Uterus (tissue), 4 donors: Measurements from ENCODE around the gene IL32. TPM values are rescaled to one million over a fixed set of nuclear protein-coding genes. Genes with fewer than 3 reads are reported as not detected.
"Not testable (repeated sequence)": the region's sequence is repeated elsewhere in the genome, so short reads cannot be mapped to it uniquely, and the experiment has no call there.

ENCODE experiments used
- DNase-seq, 2 donors: peaks; one replicate each; pipeline ENCODE4 v3.0.0-alpha.2; 2019 to 2020
- H3K27ac ChIP-seq, 2 donors: fragments of 200-600 bp; sonication (generic); 1 replicate in 1 of 2; 2 replicates in 1 of 2; pipeline ENCODE4 v1.5.1; 2016 to 2018
- H3K27me3 ChIP-seq, 2 donors: fragments of 200-600 bp; sonication (generic); one replicate each; pipeline ENCODE4 v1.5.1; 2018 to 2019; ENCODE audit warnings: control low read depth in 1 of 2
- H3K36me3 ChIP-seq, 2 donors: fragments of 200-600 bp; sonication (generic); one replicate each; pipeline ENCODE4 v1.5.1; 2019; ENCODE audit warnings: control low read depth in 1 of 2
- H3K4me1 ChIP-seq, 2 donors: fragments of 200-600 bp; sonication (generic); one replicate each; pipeline ENCODE4 v1.5.1; 2018 to 2019; ENCODE audit warnings: control low read depth in 1 of 2
- H3K4me3 ChIP-seq, 2 donors: fragments of 200-600 bp; sonication (generic); 1 replicate in 1 of 2; 2 replicates in 1 of 2; pipeline ENCODE4 v1.5.1; 2018 to 2019; ENCODE audit warnings: mild to moderate bottlenecking in 1 of 2
- H3K9me3 ChIP-seq, 2 donors: fragments of 200-600 bp; sonication (generic); one replicate each; pipeline ENCODE4 v1.5.1; 2019; ENCODE audit warnings: control low read depth in 1 of 2
- POLR2A ChIP-seq, 2 donors: fragments of 450-650 bp; IDR thresholded peaks; one replicate each; pipeline ENCODE4 v1.6.1; 2016; ENCODE audit warnings: antibody characterized with exemption in 2 of 2, mild to moderate bottlenecking in 1 of 2, moderate library complexity in 1 of 2
- intact Hi-C: fragments of 100-400 bp; cut with DNase I; formaldehyde crosslinking; loops from one replicate; pipeline ENCODE4 v1.15.1; 2023; ENCODE audit warnings: low total_unique reads
- total RNA-seq, 4 donors: library from RNA; depleted of rRNA in 3 of 4; stranded (reverse); fragments of >200 nt in 3 of 4; gene quantifications; one replicate each; pipeline versions ENCODE4 v1.1.0 to v1.2.4, GENCODE V29; 2014 to 2023
- TF ChIP-seq, protein P1 (sequence below), 4 experiments: fragments of 200-600 bp in 2 of 4; fragments of 450-650 bp in 2 of 4; sonication (generic) in 2 of 4; IDR thresholded peaks; one replicate each; pipeline ENCODE4 v1.5.1; 2016 to 2019; ENCODE audit warnings: antibody characterized with exemption in 4 of 4, mild to moderate bottlenecking in 2 of 4, moderate library complexity in 1 of 4
- donor health status: DM: yes; HTN: yes; CAD: no.

Gene IL32
- total RNA-seq, 4 donors from 2014 or later = 7.5 to 37.1 (median 20.9) TPM

DNA sequence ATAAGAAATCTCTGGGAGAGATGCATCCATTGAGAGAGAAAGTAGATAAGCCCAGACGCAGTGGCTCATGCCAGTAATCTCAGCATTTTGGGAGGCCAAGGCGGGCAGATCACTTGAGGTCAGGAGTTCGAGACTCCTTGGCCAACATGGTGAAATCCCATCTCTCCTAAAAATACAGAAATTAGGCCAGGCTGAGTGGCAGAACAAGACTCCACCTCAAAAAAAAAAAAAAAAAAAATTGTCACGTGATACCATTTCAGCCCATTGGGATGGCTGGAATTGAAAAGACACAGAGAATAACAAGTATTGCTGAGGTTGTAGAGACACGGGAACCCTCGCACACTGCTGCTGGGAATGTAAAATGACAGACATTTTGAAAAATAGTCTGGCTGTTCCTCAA, 2.9 kb upstream of the IL32 start:
- intact Hi-C loops = no loop called here
- Histone ChIP-seq H3K4me1 (peaks cover 0 to 10% of the 10 kb centered on the region in 2 donors), H3K27ac (no peak overlapping the region), H3K9me3 (no peaks in the 10 kb centered on the region), H3K27me3 (no peaks in the 10 kb centered on the region), H3K36me3 (no peaks in the 10 kb centered on the region), H3K4me3 (no peak overlapping the region)
- no peak for TF ChIP-seq POLR2A (IDR thresholded peaks at IDR 0.05)
- TF ChIP-seq, protein P1, sequence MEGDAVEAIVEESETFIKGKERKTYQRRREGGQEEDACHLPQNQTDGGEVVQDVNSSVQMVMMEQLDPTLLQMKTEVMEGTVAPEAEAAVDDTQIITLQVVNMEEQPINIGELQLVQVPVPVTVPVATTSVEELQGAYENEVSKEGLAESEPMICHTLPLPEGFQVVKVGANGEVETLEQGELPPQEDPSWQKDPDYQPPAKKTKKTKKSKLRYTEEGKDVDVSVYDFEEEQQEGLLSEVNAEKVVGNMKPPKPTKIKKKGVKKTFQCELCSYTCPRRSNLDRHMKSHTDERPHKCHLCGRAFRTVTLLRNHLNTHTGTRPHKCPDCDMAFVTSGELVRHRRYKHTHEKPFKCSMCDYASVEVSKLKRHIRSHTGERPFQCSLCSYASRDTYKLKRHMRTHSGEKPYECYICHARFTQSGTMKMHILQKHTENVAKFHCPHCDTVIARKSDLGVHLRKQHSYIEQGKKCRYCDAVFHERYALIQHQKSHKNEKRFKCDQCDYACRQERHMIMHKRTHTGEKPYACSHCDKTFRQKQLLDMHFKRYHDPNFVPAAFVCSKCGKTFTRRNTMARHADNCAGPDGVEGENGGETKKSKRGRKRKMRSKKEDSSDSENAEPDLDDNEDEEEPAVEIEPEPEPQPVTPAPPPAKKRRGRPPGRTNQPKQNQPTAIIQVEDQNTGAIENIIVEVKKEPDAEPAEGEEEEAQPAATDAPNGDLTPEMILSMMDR (IDR thresholded peaks at IDR 0.05) = no peak
- DNase-seq = no peak

GRCh38 chr16:3063625-3064386, 1.6 kb upstream of the IL32 start:
- intact Hi-C loops = no loop called here
- no peak for DNase-seq
- H3K4me1 ChIP-seq = peaks cover 0 to 5% of the 10 kb centered on the region in 2 donors
- H3K4me3 ChIP-seq = no peak overlapping the region
- no peak for TF ChIP-seq POLR2A (IDR thresholded peaks at IDR 0.05)
- TF ChIP-seq, protein P1 (IDR thresholded peaks at IDR 0.05) = no peak
- H3K36me3 ChIP-seq = no peaks in the 10 kb centered on the region
- H3K27ac ChIP-seq = no peak overlapping the region
- no peaks in the 10 kb centered on the region for H3K9me3 ChIP-seq
- no peaks in the 10 kb centered on the region for H3K27me3 ChIP-seq

DNA sequence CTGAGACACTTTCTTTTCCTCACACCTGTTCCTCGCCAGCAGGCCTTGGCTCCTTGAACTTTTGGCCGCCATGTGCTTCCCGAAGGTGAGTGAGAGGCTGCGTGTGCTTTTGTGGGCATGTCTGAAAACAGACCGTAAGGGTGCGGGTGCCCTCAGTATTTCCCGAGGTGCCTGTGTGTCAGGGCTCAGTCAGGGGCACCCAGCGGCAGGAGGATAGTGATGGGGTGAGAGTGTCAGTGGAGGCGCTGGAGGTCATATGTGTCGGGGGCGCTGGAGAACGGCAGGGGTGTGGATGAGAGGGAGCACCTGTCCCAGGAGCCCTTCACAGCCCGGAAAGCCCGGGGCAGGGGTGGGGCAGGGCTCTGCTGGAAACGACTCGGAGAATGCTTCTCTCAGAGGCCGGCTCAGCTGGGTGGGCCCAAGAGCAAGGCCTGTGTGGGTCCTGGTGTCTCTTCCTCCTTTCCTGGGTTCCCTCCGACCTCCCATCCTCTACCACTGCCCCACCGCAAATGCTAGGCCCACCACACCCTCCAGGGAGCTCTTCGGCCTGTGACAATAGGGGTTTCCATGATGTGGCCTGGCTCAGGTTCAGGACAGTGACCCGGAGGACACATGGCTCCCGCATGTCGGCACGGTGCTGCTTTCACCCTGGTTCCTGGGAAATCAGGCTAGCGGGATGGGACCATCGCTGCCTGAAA, 451 bp downstream of the IL32 start:
- Histone ChIP-seq H3K4me1 (no peaks in the 10 kb centered on the region), H3K36me3 (no peaks in the 10 kb centered on the region), H3K27me3 (no peaks in the 10 kb centered on the region), H3K27ac (no peak overlapping the region), H3K9me3 (no peaks in the 10 kb centered on the region), H3K4me3 (no peak overlapping the region)
- no peak for TF ChIP-seq POLR2A (IDR thresholded peaks at IDR 0.05)
- TF ChIP-seq, protein P1 (IDR thresholded peaks at IDR 0.05) = no peak
- DNase-seq = no peak
- intact Hi-C loops = no loop called here

DNA sequence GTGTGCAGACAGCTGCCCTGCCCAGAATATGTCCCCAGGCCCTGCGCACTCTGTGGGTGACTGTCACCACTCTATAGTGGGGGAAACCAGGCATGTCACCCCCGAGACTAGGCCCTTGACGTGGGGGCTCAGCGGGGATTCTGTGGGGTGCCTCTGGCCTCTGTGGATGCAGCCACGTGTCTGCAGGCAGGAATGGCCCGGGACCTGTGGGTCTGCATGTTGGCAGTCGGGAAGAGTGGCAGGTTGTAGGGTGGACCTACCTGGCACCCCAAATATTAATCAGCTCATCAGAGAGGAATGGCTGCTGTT, 954 bp downstream of the IL32 start:
- DNase-seq = no peak
- Histone ChIP-seq H3K9me3 (no peaks in the 10 kb centered on the region), H3K4me3 (no peak overlapping the region), H3K27me3 (no peaks in the 10 kb centered on the region), H3K27ac (no peak overlapping the region), H3K4me1 (no peaks in the 10 kb centered on the region), H3K36me3 (no peaks in the 10 kb centered on the region)
- intact Hi-C loops = no loop called here
- TF ChIP-seq POLR2A (IDR thresholded peaks at IDR 0.05) = no peak
- TF ChIP-seq, protein P1 (IDR thresholded peaks at IDR 0.05) = no peak

- intact Hi-C loops = no loop called here
- TF ChIP-seq POLR2A (IDR thresholded peaks at IDR 0.05) = no peak
- TF ChIP-seq, protein P1 (IDR thresholded peaks at IDR 0.05) = no peak
- Histone ChIP-seq H3K27ac (no peak overlapping the region), H3K9me3 (no peaks in the 10 kb centered on the region), H3K36me3 (no peaks in the 10 kb centered on the region), H3K4me3 (no peak overlapping the region), H3K4me1 (no peaks in the 10 kb centered on the region), H3K27me3 (no peaks in the 10 kb centered on the region)
- no peak for DNase-seq
Measured at GRCh38 chr16:3068487-3068886, 3.0 kb downstream of the IL32 start.

DNA sequence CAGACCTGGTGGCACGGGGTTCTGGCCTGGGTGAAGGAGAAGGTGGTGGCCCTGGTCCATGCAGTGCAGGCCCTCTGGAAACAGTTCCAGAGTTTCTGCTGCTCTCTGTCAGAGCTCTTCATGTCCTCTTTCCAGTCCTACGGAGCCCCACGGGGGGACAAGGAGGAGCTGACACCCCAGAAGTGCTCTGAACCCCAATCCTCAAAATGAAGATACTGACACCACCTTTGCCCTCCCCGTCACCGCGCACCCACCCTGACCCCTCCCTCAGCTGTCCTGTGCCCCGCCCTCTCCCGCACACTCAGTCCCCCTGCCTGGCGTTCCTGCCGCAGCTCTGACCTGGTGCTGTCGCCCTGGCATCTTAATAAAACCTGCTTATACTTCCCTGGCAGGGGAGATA, 3.7 kb downstream of the IL32 start:
- DNase-seq, intact Hi-C loops, H3K27ac ChIP-seq, H3K36me3 ChIP-seq, H3K9me3 ChIP-seq, H3K4me1 ChIP-seq, H3K27me3 ChIP-seq, H3K4me3 ChIP-seq: not testable (repeated sequence)
